Stimulated activated CD4-positive, alpha-beta T cell treated with anti-CD3 and anti-CD28 coated beads, Interleukin-15, amount 100 ng/mL, for 48 hours (primary cell): ENCODE results near the gene PNPLA5.

ENCODE experiments used
- DNase-seq, 2 donors: peaks; one replicate each; pipeline ENCODE4 v3.0.0-alpha.2; 2020; ENCODE audit warnings: low read depth in 2 of 2

Gene PNPLA5

DNA sequence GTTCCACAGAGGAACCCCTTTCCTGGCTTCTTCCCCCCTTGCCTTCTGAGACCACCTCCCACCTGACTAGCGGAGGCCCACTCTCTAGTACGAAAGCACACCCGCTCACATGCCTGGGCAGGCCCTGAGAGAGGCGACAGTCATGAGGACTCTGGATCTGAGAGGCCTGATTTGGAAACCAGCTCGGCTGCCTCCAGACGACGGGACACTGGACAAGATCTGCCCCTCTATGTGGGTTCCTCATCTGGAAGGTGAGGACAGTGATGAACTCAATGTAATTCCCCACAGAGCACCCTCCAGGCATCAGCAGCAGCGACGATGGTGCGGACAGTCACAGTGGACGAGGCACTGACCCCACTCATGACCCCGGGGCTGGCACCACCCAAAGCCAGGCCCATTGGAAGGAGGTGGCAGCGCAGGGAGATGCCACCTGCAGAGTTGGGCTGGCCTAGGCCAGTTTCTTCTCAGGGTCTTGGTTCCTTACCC is 37.0 kb downstream of the PNPLA5 start:
- DNase-seq, result no peak

DNA sequence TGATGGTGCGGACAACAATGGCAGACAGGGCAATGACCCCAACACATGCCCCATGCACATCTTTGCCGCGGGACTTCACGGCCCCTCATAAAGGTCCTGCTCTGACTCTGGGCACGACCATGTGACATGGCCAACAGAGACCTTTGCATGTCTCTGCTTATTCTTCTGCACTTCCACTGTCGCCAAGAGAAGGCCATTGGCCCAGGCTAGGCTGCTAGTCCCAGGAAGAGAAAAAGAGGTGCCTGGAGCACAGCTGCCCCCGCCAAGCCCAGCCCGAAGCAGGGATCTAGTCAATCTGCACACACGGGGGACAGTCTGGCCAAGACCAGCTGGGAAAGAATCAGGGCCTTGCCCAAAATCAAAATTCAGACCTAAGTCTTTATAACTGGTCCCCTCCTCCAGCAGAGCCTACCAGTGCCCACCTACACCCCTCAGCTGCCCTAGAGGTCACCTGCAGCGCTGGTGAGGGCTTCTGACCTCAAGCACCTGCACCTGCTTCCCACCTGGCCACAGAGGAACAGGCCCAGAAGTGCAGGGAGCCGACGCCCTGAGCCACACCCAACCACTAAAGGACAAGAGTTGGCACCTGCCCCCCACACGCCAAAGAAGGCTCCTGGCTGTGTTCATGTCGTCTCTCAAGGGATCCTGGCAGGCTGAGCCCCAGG is 37.6 kb downstream of the PNPLA5 start:
- DNase-seq, result no peak

DNA sequence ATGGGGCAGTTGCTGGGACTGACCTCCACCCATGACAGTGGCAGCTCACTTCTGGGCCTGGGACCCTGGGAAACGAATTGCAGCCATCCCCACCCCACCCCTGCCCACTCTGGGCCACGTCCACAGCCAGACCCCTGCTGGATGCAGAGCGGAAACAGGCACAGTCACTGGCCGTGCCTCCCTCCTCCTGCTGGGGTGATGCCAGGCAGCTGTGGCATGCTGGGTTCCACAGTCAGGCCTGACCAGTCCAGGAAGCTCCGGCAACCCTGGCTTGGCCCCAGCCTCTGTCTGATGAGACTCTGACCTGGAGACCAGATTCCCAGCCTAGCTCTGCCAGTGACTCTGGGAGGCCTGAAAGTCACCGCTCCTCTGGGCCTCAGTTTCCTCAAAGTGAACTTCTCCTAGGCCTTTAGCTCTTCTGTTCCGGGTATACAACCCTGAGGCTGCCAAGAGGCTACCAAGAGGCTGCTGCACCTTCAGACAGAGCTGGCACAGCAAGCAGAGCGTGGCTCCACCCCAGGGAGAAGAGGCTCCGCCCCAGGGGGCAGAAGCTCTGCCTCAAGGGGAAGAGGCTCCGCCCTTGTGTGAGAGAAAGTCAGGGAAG is 38.4 kb downstream of the PNPLA5 start:
- DNase-seq, result no peak

DNA sequence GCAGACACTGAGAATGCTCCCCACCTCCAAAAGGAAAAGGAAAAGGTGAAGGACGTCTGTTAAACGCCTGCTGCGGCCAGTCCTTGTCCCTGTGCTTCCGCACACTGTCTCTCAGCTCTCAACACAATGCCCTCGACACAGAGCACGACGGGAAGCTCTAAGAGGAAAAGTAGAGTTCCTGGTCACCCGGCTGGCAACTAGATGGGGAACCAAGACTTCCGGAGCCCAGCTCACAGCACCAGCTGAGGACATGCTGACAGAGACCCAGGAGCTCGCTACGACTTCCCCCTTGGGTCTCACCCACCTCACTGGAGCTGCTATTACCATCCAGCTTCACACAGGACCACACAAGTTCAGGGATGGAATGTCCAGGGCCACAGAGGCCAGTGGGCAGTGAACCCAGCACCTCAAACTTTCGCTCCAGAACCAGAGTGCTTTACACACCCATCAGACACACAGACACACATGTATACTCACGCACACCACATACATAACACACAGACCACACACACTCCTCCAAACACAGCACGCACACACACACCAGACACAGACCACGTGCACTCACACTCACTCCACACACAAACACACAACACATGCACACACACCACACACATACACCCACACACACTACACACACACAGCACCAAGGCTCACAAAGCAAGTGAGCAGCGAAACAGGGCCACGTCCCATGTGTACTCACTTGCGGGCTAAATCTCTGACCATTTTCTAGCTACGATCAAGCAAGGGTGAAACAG is 39.1 kb downstream of the PNPLA5 start:
- no peak for DNase-seq

DNA sequence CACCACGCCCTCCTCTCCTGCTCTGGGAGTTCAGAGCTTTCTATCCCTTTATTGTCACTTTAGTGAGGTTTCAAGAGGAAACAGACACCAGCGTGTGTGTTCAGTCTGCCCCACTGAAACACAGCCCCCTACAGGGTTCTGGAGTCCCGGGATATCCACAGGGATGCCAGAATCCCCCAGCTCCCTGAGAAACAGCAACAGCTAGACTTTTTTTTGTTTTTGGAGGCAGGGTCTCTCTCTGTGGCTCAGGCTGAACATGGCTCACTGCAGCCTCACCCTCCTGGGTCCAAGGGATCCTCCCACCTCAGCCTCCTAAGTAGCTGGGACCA is 39.9 kb downstream of the PNPLA5 start:
- DNase-seq, result no peak

DNA sequence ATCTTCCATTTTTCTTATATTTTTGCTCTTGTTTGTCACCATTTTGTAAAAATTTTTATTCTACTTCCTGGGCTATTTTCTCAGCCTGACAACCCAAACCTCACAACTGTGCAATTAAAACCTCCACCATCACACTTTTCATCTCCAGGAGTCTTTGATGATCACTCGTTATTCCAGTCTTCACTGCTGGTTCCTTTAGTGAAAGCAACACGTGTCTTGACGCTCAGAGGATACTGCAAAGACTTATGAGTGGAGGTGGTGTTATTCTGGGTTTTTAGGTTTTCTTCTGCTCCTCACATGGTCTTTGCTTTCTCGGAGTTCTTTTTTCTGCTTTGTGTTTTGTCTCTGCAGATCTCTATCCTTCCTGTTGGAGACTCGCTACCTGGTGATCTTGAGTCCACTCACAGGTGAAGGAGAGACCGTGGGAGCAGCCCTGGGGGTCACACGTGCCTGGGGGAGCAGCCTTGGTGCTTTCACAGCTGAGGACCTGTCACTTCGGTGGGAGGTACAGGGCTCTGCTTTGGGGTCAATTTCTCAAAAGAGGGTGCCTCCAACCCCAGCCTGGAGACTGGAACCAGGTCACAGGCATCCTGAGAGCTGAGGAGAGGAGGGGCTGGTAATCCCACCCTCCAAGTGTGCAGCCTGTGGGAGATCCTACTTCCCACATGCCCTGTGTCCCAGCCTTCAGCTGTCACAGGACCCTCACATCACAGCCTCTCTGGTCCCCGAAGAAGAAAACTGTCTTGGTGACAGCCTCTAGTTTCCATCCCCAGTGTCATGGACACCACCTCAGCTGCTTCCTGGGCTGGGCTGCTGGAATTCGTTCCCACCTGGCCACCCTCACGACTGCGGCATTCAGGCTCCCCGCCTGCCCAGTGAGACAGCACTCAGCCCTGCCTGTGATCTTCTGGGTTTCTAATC is 40.5 kb downstream of the PNPLA5 start:
- no peak for DNase-seq

DNA sequence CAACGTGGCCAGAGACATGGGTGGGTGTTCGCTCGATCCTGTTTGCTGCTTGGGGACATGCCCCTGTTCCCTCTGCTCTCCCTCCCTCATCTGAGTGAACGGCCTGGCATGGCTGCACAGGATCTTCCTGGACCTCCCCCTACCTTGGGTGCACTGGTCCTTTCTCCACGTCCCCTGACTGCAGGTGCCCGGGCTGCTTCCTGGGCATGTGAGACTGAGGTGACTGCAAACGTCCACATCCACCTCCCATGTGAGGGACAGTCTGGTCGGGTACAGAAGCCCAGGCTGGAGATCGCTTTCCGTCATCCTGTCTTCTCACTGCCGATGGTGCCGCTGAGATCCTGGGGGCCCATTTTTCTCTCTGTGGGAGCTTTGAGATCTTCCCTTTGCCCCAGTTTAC is 41.3 kb downstream of the PNPLA5 start:
- no peak for DNase-seq

DNA sequence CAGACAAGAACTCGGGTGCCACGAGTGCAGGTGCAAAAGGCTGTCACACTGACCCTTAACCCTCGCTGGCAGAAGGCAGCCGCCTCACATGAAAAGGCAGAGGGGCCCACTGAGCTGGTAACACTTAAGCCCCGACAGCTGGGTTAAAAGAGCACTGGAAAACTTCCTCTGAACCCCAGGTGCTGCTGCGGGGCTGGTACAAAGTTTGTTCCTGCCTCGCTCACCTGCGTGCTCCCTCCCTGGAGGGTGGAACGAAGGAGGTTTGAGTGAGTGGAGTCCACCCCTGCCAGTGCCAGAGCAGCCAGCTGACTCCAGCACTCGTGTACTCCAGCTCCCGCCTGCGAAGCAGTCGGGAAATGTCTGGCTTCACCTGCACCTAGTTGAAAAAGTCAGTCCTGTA is 42.1 kb downstream of the PNPLA5 start:
- DNase-seq, result no peak

DNA sequence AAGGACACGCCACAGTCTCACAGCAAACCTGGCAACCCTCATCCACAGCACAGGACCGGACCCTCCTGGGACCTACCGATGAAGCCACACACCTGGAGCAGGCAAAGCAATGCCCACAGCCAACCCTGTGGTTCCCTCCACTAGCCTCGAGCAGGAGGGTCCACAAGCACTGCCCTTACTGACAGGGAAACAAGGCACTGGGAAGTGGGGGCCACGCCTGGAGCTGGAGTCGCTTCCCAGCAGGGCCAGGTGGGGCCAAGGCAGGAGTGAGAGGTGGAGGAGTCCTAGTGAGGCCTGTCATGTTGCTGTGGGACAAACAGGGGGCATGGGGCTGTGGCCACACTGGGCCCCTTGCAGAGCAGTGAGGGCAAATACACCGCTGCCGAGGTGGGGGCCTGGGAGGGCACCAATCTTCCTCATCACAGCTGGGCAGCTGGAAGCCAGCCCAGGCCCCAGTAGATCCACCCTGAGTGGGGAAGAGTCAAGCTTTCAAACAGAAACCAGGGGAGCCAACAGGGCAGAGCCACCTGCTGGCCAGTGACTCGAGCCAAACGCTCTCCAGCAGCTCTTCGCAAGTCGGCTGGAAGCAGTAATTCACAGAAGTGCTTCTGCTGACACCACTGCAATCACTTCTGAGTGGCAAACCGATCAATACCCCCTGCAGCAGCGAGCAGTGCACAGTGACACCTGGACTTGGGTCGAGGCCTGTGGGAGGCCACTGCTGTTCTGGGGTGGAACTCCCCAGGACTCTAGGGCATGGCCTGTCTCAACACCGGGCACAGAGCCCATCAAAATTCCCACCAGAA is 43.2 kb downstream of the PNPLA5 start:
- no peak for DNase-seq

DNA sequence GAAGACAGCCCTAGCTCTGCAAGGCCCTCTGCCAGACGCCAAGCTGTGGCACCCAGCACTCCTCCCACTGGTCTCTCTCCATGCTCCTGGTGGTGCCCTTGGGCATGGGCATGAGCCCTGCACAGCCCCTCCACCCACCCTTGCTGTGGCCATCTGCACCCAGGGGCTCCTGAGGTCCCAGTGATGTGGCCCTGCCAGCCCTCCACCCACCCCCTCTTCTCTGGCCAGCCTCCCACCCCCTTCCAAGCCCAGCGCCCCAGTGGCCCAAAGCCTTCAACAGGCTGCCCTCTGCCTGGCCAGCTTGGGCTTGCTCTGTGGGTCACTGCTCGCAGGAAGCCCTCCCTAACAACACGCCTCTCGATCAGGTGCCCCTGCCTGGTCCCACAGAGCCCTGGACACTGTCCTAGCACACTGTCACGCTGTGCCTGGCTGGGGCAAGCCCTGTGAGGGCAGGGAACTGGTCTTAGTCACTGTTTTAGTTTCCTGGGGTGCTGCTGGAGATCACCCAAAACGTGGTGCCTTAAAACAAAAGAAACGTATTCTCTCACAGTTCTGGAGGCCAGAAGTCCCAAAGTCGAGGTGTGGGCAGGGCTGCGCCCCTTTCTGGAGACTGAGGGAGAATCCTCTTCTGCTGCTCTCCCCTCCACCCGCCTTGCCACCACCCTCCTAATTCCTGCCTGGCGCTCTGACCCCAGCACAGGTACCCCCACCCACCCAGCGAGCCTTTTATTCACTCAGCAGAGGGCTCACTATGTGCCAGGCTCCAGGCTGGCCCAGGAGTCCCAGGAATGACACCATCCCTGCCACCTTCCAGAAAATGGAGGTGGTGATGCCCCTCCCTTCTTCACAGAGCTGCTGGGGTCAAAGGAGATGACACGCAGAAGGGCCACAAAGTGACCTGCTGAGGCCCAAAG is 44.2 kb downstream of the PNPLA5 start:
- DNase-seq, result no peak

DNA sequence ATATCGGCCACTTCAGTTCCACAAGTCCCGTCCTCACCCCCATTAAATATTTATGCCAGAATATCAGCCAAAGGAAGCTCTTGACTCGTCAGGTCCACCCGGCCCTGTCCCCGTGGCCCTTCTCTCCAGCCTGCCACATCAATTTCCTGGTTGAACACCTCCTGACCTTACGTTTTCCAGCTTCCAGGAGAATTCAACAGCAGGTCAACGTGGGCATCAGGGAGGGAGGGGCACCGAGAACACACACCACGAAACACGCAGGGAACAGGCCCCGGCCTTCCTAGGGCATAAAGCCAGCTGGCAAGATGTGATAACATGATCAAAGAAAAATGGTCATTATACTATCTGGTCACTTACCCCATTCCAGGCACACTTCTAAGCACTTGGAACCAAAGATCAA is 44.8 kb downstream of the PNPLA5 start:
- no peak for DNase-seq

DNA sequence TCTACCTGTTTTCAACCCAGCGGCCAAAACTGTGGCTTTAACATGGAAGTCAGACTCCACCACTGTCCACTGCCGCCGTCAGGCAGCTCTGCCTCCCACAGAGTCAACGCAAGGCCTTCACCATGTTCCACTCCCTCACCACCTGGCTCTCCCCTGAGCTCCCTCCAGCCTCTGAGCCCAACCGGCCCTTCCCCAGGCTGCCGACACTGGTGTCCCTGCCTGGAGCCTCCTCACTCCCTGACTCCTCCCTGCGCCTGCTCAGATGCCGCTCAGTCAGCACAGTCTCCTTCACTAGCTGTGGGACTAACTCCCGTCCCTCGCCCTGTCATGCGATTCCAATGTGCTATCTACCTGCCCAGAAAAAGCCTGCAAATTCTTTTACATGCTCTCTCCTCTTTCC is 45.8 kb downstream of the PNPLA5 start:
- no peak for DNase-seq

DNA sequence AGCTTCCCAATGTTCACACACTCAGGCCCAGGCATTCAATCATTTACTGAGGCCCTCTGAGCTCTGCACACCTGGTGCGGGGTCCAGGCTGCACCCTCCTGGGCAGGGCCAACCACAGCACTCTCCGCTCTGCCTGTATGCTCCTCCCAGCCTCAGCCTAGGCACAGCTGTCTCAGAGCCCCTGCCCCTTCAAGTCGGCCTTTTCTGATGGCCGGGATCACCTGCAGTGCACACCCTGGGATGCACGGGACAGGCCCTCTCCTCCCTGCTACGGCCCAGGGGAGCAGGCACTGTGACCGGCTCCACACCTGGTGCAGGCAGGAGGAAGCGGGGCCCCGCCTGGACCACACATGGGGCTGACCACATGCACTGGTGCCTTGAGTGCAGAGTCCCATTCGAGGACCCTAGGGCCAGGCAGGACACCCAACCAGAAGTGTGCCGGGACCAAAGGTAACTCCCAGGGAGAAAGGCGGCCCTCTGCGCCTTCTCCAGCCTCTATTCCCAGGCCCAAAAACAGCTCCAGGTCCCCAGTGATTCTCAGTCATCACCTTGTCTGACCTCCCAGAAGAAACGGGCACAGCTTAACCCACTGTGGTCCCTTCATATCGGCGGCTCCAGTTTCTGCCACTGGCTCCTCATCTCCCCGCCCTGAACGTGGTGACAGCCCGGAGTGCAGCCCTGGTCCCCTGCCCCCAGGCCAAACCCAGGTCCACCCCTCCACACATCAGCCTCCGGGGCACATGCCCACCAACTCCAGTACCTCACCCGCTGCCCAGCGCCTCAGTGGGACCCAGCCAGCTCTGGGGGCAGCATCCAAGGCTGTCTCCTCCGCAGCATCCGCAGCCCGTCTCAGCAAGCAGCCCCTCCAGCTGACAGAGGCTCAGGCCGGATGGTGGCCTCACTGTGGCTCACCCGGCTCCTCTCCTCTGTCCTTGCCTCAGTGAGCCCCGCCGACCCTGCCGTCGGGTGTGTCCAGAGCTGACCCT is 47.0 kb downstream of the PNPLA5 start:
- DNase-seq, result no peak

DNA sequence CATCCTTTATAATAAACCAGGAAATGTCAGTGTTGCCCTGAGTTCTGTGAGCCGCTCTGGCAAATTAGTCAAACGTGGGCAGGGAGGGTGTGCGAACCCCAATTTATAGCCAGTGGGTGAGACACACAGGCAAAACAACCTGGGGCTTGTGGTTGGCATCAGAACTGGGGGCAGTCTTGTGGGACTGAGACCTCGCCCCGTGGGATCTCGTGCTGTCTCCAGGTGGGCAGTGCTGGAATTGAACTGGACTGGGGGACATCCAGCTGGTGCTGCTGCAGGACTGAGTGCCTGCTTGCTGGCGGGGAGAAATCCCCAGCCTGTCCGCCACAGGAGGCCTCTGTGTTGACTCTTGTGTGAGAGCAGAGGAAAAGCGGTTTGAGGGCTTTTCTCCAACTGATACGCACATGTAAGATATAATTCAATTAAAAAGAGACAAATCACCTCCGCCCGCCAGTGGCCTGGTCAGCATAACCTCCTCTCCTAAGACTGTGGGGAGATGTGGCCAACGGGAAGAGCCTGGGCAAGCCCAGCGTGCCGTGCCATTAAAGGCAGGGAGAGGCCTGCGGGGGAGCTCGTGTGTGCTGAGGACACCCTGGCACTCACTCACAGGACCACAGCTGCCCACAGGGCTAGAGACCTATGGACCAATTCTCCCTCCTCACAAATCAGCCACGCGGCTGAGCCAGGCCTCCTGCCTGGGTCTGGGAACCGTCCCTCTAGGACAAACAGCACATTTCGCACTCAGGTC is 47.9 kb downstream of the PNPLA5 start:
- no peak for DNase-seq

DNA sequence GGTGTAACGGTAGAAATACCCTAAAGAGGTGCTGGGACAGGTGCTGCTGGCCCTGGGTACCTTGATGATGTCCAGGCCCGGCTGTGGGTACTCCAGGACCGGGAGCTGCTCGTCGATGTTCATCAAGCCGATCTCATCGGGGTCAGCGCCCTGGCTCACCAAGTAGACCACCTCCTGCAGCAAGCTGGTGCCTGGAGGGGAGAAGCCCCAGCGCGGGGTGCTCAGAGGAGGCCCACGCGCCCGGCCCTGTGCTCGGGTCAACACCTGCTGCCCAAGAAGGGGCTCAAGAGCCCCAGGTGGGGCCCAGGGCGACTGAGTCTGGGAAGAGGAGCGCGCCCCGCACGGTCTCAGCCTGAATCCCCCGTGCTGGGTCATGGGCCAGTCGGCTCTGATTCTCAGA is 50.1 kb downstream of the PNPLA5 start:
- no peak for DNase-seq

DNA sequence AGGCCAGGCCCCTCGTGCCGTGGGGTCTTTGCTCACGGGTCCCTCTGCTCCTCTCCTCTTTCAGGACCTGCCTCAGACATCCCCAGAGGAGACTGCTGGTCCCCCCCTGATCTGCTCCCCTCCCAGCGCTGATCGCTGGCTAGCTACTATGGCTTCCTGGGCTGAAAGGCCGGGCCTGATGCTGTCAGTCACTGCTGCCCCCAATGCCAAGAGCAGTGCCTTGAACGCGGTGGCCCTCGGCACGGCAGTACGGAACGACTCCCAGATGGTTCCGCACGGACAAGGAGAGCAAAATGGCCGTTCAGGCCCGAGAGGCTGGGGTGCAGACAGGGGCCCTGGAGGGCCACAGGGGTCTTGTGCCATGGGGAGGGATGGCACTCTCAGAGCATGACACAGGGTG is 51.0 kb downstream of the PNPLA5 start:
- DNase-seq, result no peak

DNA sequence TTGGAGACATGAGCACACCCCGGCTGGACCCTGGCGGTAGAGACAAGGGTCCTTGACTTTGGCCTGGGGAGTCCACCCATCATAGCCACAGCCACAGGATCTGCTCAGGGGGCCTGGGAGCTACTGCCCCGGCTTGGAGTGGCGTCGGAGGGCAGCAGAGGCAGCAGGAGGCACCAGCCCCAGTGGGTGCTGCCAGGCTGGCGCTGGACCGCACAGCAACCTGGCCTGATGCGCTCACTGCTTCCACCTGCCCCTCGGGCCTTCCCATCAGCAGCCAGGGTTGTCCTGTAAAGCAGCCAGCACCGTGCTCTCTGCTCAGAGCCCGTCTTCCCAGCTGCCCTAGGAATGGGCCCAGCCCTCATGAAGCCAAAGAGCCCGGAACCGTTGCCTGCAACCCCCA is 51.4 kb downstream of the PNPLA5 start:
- DNase-seq, result no peak

DNA sequence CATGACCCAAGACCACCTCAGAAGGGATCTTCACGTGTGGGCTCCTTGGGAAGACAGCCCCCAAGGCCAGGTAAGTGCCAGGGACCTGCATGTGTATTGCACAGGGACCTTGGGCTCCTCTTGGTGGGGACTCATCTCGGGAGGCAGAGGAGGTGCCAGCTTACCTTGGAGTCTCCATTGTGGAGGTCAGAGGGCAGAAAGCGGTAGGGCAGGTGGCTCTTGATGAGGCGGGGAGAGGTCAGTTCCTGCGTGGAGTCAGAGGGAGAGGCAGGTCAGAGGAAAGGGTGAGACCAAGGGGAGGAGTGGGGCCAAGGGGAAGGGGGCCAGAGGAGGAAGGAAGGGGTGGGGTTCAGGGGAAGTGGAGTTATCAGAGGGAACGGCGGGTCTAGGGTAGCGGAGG is 52.0 kb downstream of the PNPLA5 start:
- DNase-seq, result no peak
